SK-N-SH treated with all-trans-retinoic acid at 6 μM for 48 hours (cell line): ENCODE measurements around the gene TANGO2.

Experiments used
- ATAC-seq: fragments of 200-7000 bp; cut with Tn5 transposase; 3 replicates; pipeline ENCODE4 v1.9.1; 2020; ENCODE audit warnings: mild to moderate bottlenecking, moderate library complexity
- BACH2 ChIP-seq: fragments of 250-450 bp; sonication (Bioruptor Pico); IDR thresholded peaks from 2 replicates; pipeline ENCODE4 v1.9.0; 2021; ENCODE audit warnings: mild to moderate bottlenecking, borderline replicate concordance
- CSDC2 ChIP-seq: fragments of 250-450 bp; sonication (Bioruptor Pico); IDR thresholded peaks from 2 replicates; pipeline ENCODE4 v1.5.0; 2020; ENCODE audit warnings: mild to moderate bottlenecking, moderate library complexity
- ESRRG ChIP-seq: fragments of 250-450 bp; sonication (Bioruptor Pico); IDR thresholded peaks from 2 replicates; pipeline ENCODE4 v1.6.1; 2021; ENCODE audit warnings: mild to moderate bottlenecking
- GLIS3 ChIP-seq: fragments of 250-450 bp; sonication (Bioruptor Pico); IDR thresholded peaks from 2 replicates; pipeline ENCODE4 v1.5.0; 2020; ENCODE audit warnings: mild to moderate bottlenecking, moderate library complexity
- ISL1 ChIP-seq: fragments of 250-450 bp; sonication (Bioruptor Pico); IDR thresholded peaks from 2 replicates; pipeline ENCODE4 v2.1.2; 2022; ENCODE audit warnings: mild to moderate bottlenecking, moderate library complexity
- OSR1 ChIP-seq: fragments of 250-450 bp; sonication (Bioruptor Pico); IDR thresholded peaks from 2 replicates; pipeline ENCODE4 v1.8.0; 2022; ENCODE audit warnings: moderate library complexity, mild to moderate bottlenecking, inconsistent platforms
- PPARA ChIP-seq: fragments of 250-450 bp; sonication (Bioruptor Pico); IDR thresholded peaks from 2 replicates; pipeline ENCODE4 v1.5.0; 2020; ENCODE audit warnings: mild to moderate bottlenecking, borderline replicate concordance
- RARB ChIP-seq: fragments of 250-450 bp; sonication (Bioruptor Pico); IDR thresholded peaks from 2 replicates; pipeline ENCODE4 v1.8.0; 2021; ENCODE audit warnings: mild to moderate bottlenecking, moderate library complexity
- SNAI2 ChIP-seq: fragments of 250-450 bp; sonication (Bioruptor Pico); IDR thresholded peaks from 2 replicates; pipeline ENCODE4 v1.5.0; 2020; ENCODE audit warnings: mild to moderate bottlenecking, moderate library complexity
- TCF4 ChIP-seq: fragments of 250-450 bp; sonication (Bioruptor Pico); IDR thresholded peaks from 2 replicates; pipeline ENCODE4 v1.8.0; 2021; ENCODE audit warnings: mild to moderate bottlenecking, moderate library complexity, borderline replicate concordance
- TOX ChIP-seq: fragments of 250-450 bp; sonication (Bioruptor Pico); IDR thresholded peaks from 2 replicates; pipeline ENCODE4 v1.8.0; 2021; ENCODE audit warnings: mild to moderate bottlenecking, moderate library complexity, borderline replicate concordance
- ZC3H10 ChIP-seq: fragments of 250-450 bp; sonication (Bioruptor Pico); IDR thresholded peaks from 2 replicates; pipeline ENCODE4 v1.5.1; 2021; ENCODE audit warnings: mild to moderate bottlenecking, moderate library complexity
- ZFP3 ChIP-seq: fragments of 250-450 bp; sonication (Bioruptor Pico); IDR thresholded peaks from 2 replicates; pipeline ENCODE4 v1.5.0; 2020; ENCODE audit warnings: mild to moderate bottlenecking, moderate library complexity
- ZFP30 ChIP-seq: fragments of 450-650 bp; formaldehyde crosslinking; IDR thresholded peaks from 2 replicates; pipeline ENCODE4 v1.5.0; 2022; ENCODE audit warnings: mild to moderate bottlenecking, moderate library complexity
- ZNF565 ChIP-seq: fragments of 450-650 bp; formaldehyde crosslinking; conservative IDR thresholded peaks from 2 replicates; pipeline ENCODE4 v1.5.0; 2020; ENCODE audit warnings: low read depth, mild to moderate bottlenecking, moderate library complexity
- ZNF70 ChIP-seq: fragments of 450-650 bp; formaldehyde crosslinking; IDR thresholded peaks from 2 replicates; pipeline ENCODE4 v1.5.0; 2020; ENCODE audit warnings: mild to moderate bottlenecking, moderate library complexity
- ZNF8 ChIP-seq: fragments of 450-650 bp; formaldehyde crosslinking; IDR thresholded peaks from 2 replicates; pipeline ENCODE4 v1.5.0; 2020; ENCODE audit warnings: mild to moderate bottlenecking, moderate library complexity
- TF ChIP-seq, protein P1 (sequence below): fragments of 250-450 bp; sonication (Bioruptor Pico); IDR thresholded peaks from 2 replicates; pipeline ENCODE4 v1.5.0; 2020; ENCODE audit warnings: mild to moderate bottlenecking, moderate library complexity
- TF ChIP-seq, protein P2 (sequence below): fragments of 250-450 bp; sonication (Bioruptor Pico); IDR thresholded peaks from 2 replicates; pipeline ENCODE4 v1.8.0; 2021; ENCODE audit warnings: low read depth, mild to moderate bottlenecking, moderate library complexity, borderline replicate concordance
- TF ChIP-seq, protein P3 (sequence below): fragments of 250-450 bp; sonication (Bioruptor Pico); IDR thresholded peaks from 2 replicates; pipeline ENCODE4 v1.5.1; 2021; ENCODE audit warnings: mild to moderate bottlenecking, moderate library complexity
- TF ChIP-seq, protein P4 (sequence below): fragments of 250-450 bp; sonication (Bioruptor Pico); IDR thresholded peaks from 2 replicates; pipeline ENCODE4 v1.5.1; 2020; ENCODE audit warnings: low read depth, mild to moderate bottlenecking, moderate library complexity

TANGO2 gene

DNA sequence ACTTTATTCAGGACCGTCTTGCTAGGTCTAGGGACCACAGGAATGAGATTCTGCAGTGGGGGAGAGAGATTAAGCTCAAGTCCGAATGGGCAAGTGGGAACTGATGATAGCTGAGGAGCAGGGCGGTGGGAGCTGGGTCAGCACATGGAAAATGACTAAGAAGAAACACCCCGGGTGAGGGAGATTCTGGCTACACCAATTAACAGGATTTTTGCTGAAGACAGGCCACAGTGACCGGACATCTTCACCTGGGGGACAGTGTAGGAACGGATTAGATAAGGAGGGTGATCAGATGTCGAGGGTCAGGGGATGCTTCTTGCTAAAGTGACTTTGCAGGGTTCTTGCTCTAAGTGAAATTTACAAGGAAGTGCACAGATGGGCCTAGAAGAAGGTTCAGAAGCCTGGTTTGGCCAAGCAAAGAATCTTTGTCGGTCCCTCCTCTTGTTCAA, 50.6 kb downstream of the TANGO2 start:
- TF ChIP-seq CSDC2 (CRISPR knock-in tag) (no peak), ZFP30 (no peak), ISL1 (CRISPR knock-in tag) (no peak), TCF4 (CRISPR knock-in tag) (no peak)
- TF ChIP-seq, all 23 proteins: peak for 0
- no peak for ATAC-seq

DNA sequence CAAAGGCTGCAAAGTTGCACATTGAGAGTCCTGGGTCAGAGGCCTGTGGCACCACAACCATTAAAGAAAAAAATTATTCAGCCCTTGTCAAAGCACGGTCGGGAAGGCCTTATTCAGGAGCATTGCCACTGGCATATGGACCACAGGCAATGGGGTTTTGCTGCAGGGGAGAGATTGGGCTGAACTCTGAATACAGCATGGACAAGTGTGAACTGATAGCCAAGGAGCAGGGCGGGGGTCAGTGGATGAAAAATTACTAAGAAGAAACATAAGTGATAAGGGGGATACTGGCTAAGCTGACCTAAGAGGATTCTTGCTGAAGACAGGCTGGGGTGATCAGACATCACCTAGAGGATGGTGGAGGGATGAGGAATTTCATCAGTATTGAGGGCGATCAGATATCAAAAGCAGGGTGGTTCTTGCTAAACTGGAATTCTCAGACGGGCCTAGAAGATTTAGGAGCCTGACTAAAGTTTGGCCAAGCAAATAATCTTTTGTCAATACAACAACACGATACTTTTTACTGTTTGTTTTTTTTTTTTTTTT, 55.8 kb downstream of the TANGO2 start:
- ATAC-seq = no peak
- TF ChIP-seq CSDC2 (CRISPR knock-in tag) (no peak), ZNF8 (CRISPR knock-in tag) (no peak), GLIS3 (CRISPR knock-in tag) (no peak), ZC3H10 (CRISPR knock-in tag) (no peak), ISL1 (CRISPR knock-in tag) (no peak), ZNF565 (CRISPR knock-in tag) (no peak), TOX (CRISPR knock-in tag) (no peak), ZNF70 (CRISPR knock-in tag) (no peak)
- TF ChIP-seq, protein P1, sequence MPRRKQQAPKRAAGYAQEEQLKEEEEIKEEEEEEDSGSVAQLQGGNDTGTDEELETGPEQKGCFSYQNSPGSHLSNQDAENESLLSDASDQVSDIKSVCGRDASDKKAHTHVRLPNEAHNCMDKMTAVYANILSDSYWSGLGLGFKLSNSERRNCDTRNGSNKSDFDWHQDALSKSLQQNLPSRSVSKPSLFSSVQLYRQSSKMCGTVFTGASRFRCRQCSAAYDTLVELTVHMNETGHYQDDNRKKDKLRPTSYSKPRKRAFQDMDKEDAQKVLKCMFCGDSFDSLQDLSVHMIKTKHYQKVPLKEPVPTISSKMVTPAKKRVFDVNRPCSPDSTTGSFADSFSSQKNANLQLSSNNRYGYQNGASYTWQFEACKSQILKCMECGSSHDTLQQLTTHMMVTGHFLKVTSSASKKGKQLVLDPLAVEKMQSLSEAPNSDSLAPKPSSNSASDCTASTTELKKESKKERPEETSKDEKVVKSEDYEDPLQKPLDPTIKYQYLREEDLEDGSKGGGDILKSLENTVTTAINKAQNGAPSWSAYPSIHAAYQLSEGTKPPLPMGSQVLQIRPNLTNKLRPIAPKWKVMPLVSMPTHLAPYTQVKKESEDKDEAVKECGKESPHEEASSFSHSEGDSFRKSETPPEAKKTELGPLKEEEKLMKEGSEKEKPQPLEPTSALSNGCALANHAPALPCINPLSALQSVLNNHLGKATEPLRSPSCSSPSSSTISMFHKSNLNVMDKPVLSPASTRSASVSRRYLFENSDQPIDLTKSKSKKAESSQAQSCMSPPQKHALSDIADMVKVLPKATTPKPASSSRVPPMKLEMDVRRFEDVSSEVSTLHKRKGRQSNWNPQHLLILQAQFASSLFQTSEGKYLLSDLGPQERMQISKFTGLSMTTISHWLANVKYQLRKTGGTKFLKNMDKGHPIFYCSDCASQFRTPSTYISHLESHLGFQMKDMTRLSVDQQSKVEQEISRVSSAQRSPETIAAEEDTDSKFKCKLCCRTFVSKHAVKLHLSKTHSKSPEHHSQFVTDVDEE = no peak

DNA sequence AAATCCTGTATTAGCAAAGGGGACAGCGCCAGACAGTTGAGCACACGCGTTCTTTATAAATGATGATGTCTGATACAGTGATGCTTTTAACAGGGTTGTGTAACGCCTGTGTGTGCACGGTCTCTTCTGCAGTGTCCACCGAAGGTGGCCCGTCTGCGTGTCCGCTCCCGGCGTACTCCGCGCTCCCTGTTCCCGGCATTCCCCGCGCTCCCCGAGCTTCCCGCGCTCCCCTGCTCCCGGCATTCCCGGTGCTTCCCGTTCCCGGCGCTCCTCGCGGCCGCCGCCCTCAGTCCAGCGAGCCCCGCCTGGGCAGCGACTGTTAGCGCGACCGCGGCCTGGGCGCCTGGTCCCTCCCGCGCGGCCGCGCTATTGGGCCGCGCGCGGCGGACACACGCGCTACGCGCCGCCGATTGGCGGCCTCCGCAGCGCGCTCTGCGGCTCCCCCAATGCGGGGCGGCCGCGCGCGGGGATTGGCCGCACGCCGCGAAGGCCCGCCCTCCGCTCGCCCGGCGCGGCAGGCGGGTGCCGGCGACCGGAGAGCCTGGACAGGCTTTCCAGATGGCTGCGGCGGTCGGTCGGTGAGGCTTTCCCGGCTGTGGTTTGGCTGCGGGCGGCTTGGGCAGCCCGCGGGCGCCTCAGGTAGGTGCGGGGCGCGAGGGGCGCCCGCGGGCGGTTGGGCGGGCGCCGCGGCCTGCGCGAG, 59.0 kb downstream of the TANGO2 start, which contains the start of gene DGCR8:
DGCR8 (plus strand) TSS at position 497 of the 700 bp plus-strand sequence. CDS start 5,723 bp downstream, outside the sequence.
- peak; percentile 95 for ATAC-seq

More for the DNA sequence above, 59.0 kb downstream of the TANGO2 start, which contains the start of gene DGCR8:
- TF ChIP-seq, protein P1 = no peak; the same call in 1 of the 2 replicates
- TF ChIP-seq ESRRG (CRISPR knock-in tag) = no peak
- no peak for TF ChIP-seq RARB (CRISPR knock-in tag)
- no peak for TF ChIP-seq TCF4 (CRISPR knock-in tag)
- TF ChIP-seq SNAI2 (CRISPR knock-in tag) = 0 out of 2 replicates have a peak, but pooled peaks have one; percentile 18
- no peak for TF ChIP-seq ISL1 (CRISPR knock-in tag)
- TF ChIP-seq ZNF565 (CRISPR knock-in tag) = no peak
- TF ChIP-seq, protein P2, sequence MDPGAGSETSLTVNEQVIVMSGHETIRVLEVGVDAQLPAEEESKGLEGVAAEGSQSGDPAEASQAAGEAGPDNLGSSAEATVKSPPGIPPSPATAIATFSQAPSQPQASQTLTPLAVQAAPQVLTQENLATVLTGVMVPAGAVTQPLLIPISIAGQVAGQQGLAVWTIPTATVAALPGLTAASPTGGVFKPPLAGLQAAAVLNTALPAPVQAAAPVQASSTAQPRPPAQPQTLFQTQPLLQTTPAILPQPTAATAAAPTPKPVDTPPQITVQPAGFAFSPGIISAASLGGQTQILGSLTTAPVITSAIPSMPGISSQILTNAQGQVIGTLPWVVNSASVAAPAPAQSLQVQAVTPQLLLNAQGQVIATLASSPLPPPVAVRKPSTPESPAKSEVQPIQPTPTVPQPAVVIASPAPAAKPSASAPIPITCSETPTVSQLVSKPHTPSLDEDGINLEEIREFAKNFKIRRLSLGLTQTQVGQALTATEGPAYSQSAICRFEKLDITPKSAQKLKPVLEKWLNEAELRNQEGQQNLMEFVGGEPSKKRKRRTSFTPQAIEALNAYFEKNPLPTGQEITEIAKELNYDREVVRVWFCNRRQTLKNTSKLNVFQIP (CRISPR knock-in tag) = no peak
- TF ChIP-seq ZNF8 (CRISPR knock-in tag) = 0 out of 2 replicates have a peak, but pooled peaks have one; percentile 31
- TF ChIP-seq, protein P3, sequence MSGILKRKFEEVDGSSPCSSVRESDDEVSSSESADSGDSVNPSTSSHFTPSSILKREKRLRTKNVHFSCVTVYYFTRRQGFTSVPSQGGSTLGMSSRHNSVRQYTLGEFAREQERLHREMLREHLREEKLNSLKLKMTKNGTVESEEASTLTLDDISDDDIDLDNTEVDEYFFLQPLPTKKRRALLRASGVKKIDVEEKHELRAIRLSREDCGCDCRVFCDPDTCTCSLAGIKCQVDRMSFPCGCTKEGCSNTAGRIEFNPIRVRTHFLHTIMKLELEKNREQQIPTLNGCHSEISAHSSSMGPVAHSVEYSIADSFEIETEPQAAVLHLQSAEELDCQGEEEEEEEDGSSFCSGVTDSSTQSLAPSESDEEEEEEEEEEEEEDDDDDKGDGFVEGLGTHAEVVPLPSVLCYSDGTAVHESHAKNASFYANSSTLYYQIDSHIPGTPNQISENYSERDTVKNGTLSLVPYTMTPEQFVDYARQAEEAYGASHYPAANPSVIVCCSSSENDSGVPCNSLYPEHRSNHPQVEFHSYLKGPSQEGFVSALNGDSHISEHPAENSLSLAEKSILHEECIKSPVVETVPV (CRISPR knock-in tag) = no peak
- 0 out of 2 replicates have a peak, but pooled peaks have one; percentile 35 for TF ChIP-seq ZFP3
- TF ChIP-seq OSR1 (CRISPR knock-in tag) = no peak
- peak; percentile 48; the same call in 1 of the 2 replicates for TF ChIP-seq ZC3H10 (CRISPR knock-in tag)
- TF ChIP-seq BACH2 (CRISPR knock-in tag) = no peak
- TF ChIP-seq, protein P4, sequence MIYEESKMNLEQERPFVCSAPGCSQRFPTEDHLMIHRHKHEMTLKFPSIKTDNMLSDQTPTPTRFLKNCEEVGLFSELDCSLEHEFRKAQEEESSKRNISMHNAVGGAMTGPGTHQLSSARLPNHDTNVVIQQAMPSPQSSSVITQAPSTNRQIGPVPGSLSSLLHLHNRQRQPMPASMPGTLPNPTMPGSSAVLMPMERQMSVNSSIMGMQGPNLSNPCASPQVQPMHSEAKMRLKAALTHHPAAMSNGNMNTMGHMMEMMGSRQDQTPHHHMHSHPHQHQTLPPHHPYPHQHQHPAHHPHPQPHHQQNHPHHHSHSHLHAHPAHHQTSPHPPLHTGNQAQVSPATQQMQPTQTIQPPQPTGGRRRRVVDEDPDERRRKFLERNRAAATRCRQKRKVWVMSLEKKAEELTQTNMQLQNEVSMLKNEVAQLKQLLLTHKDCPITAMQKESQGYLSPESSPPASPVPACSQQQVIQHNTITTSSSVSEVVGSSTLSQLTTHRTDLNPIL (CRISPR knock-in tag) = no peak
- TF ChIP-seq PPARA (CRISPR knock-in tag) = 0 out of 2 replicates have a peak, but pooled peaks have one; percentile 11
- TF ChIP-seq CSDC2 (CRISPR knock-in tag) = peak; percentile 38; the same call in 1 of the 2 replicates
- no peak for TF ChIP-seq TOX (CRISPR knock-in tag)
- no peak for TF ChIP-seq ZFP30
- no peak for TF ChIP-seq GLIS3 (CRISPR knock-in tag)
- no peak for TF ChIP-seq ZNF70 (CRISPR knock-in tag)
